Brain microvascular endothelial cell (primary cell): ENCODE data around the gene MRGPRX3.

Source experiments
- DNase-seq: peaks from one replicate; pipeline ENCODE4 v3.0.0-alpha.2; 2020
- H3K27ac ChIP-seq: fragments of 250-450 bp; sonication (Bioruptor Pico); 2 replicates; pipeline ENCODE4 v1.5.1; 2020; ENCODE audit warnings: mild to moderate bottlenecking, moderate library complexity
- H3K27me3 ChIP-seq: fragments of 250-450 bp; sonication (Bioruptor Pico); replicated peaks from 2 replicates; pipeline ENCODE4 v1.5.1; 2020; ENCODE audit warnings: mild to moderate bottlenecking
- H3K36me3 ChIP-seq: fragments of 250-450 bp; sonication (Bioruptor Pico); replicated peaks from 2 replicates; pipeline ENCODE4 v1.5.1; 2020; ENCODE audit warnings: mild to moderate bottlenecking
- H3K4me3 ChIP-seq: 2 replicates; pipeline ENCODE4 v1.5.1; 2011; ENCODE audit warnings: low read depth, mild to moderate bottlenecking, control low read depth, low read length, moderate library complexity
- CTCF ChIP-seq: IDR thresholded peaks from 2 replicates; pipeline ENCODE4 v1.5.1; 2011; ENCODE audit warnings: low read depth, mild to moderate bottlenecking, moderate library complexity, low read length, control low read depth, inconsistent platforms; ENCODE audit errors: missing control alignments
- in situ Hi-C: cut with HindIII; loops from 2 replicates; pipeline ENCODE4 v1.10.0; 2017; ENCODE audit warnings: low sequenced_read_pairs, low pct_ligation_motif_present

MRGPRX3 gene

GRCh38 chr11:18105086-18105801 lies 27.1 kb upstream of the MRGPRX3 start:
- peak overlapping the region; percentile 97 for H3K4me3 ChIP-seq
- H3K27me3 ChIP-seq = no peaks in the 10 kb centered on the region
- peaks cover 8% of the 10 kb centered on the region for H3K36me3 ChIP-seq
- TF ChIP-seq CTCF = no peak
- H3K27ac ChIP-seq = peak overlapping the region; percentile 22
- in situ Hi-C loops = no loop called here
- DNase-seq = no peak

GRCh38 chr11:18105802-18106574 lies 26.4 kb upstream of the MRGPRX3 start, which contains the start of gene SAAL1:
TSS of gene SAAL1 (minus strand) at chr11:18106082. CDS start at chr11:18106041, 41 bp downstream.
- in situ Hi-C loops = no loop called here
- peak; percentile 60 for DNase-seq
- Histone ChIP-seq H3K36me3 (peaks cover 8% of the 10 kb centered on the region), H3K27ac (peak within 1 kb of the TSS; percentile 22), H3K4me3 (peak within 1 kb of the TSS; percentile 97), H3K27me3 (no peaks in the 10 kb centered on the region)
- TF ChIP-seq CTCF = peak; percentile 83

- no peaks in the 10 kb centered on the region for H3K27me3 ChIP-seq
- H3K4me3 ChIP-seq = no peak overlapping the region
- in situ Hi-C loops = no loop called here
- TF ChIP-seq CTCF = no peak
- no peak for DNase-seq
- no peak overlapping the region for H3K27ac ChIP-seq
- peaks cover 3% of the 10 kb centered on the region for H3K36me3 ChIP-seq
Measured at GRCh38 chr11:18106688-18107087, 25.7 kb upstream of the MRGPRX3 start.

- Histone ChIP-seq H3K27me3 (no peaks in the 10 kb centered on the region), H3K27ac (no peak overlapping the region), H3K36me3 (no peaks in the 10 kb centered on the region), H3K4me3 (no peak overlapping the region)
- DNase-seq = no peak
- no peak for TF ChIP-seq CTCF
- in situ Hi-C loops = no loop called here
Measured at GRCh38 chr11:18108254-18108653, 24.1 kb upstream of the MRGPRX3 start.

- Histone ChIP-seq H3K36me3 (no peaks in the 10 kb centered on the region), H3K27me3 (no peaks in the 10 kb centered on the region), H3K4me3 (no peak overlapping the region), H3K27ac (no peak overlapping the region)
- no peak for DNase-seq
- in situ Hi-C loops = no loop called here
- TF ChIP-seq CTCF = no peak
Measured at GRCh38 chr11:18111005-18111404, 21.4 kb upstream of the MRGPRX3 start.
